KMS-11 (cell line): ENCODE data around the gene COL25A1.

Experiments
- H2AFZ ChIP-seq: fragments of 200-600 bp; sonication (generic); 2 replicates; pipeline ENCODE4 v1.6.1; 2016; ENCODE audit warnings: antibody characterized with exemption, mixed run types, low read depth
- H3K27ac ChIP-seq: fragments of 200-600 bp; sonication (generic); 2 replicates; pipeline ENCODE4 v1.6.1; 2016; ENCODE audit warnings: mild to moderate bottlenecking, mixed run types
- H3K27me3 ChIP-seq: fragments of 200-600 bp; sonication (generic); 2 replicates; pipeline ENCODE4 v1.6.1; 2017; ENCODE audit warnings: mild to moderate bottlenecking, low read depth, mixed run types, moderate library complexity; ENCODE audit not compliant: insufficient read depth
- H3K36me3 ChIP-seq: fragments of 200-600 bp; sonication (generic); 2 replicates; pipeline ENCODE4 v1.6.1; 2017; ENCODE audit warnings: mild to moderate bottlenecking, mixed run types; ENCODE audit not compliant: insufficient read depth
- H3K4me1 ChIP-seq: fragments of 200-600 bp; sonication (generic); 2 replicates; pipeline ENCODE4 v1.6.1; 2016; ENCODE audit warnings: mild to moderate bottlenecking, low read depth, mixed run types; ENCODE audit not compliant: poor library complexity, severe bottlenecking
- H3K4me2 ChIP-seq: fragments of 200-600 bp; sonication (generic); 2 replicates; pipeline ENCODE4 v1.7.0; 2016; ENCODE audit warnings: mild to moderate bottlenecking, mixed run types
- H3K4me3 ChIP-seq: fragments of 200-600 bp; sonication (generic); IDR thresholded peaks from 2 replicates; pipeline ENCODE4 v1.6.1; 2017; ENCODE audit warnings: low read depth, low read length, mixed read lengths; ENCODE audit not compliant: insufficient read depth
- H3K79me2 ChIP-seq: fragments of 200-600 bp; sonication (generic); 2 replicates; pipeline ENCODE4 v1.6.1; 2016; ENCODE audit warnings: low read depth, mixed run types; ENCODE audit not compliant: insufficient read depth
- H3K9ac ChIP-seq: fragments of 200-600 bp; sonication (generic); 2 replicates; pipeline ENCODE4 v1.6.1; 2016; ENCODE audit warnings: mild to moderate bottlenecking, mixed run types
- H4K20me1 ChIP-seq: fragments of 200-600 bp; sonication (generic); 2 replicates; pipeline ENCODE4 v1.6.1; 2016; ENCODE audit warnings: mild to moderate bottlenecking, mixed run types; ENCODE audit not compliant: insufficient read depth
- CTCF ChIP-seq: fragments of 200-600 bp; sonication (generic); conservative IDR thresholded peaks from 2 replicates; pipeline ENCODE4 v1.6.1; 2017; ENCODE audit warnings: low read depth, mild to moderate bottlenecking, antibody characterized with exemption, low read length, moderate library complexity, mixed read lengths

Gene COL25A1

GRCh38 chr4:109119852-109120251, 182.6 kb downstream of the COL25A1 start:
- no peak for TF ChIP-seq CTCF

GRCh38 chr4:109118635-109119034, 183.8 kb downstream of the COL25A1 start:
- Histone ChIP-seq H2AFZ (no peak overlapping the region), H3K27ac (no peak overlapping the region), H3K4me1 (no peaks in the 10 kb centered on the region), H3K27me3 (no peaks in the 10 kb centered on the region), H3K4me2 (no peak overlapping the region), H3K9ac (no peak overlapping the region), H3K4me3 (no peak overlapping the region), H3K36me3 (no peaks in the 10 kb centered on the region), H3K79me2 (no peaks in the 10 kb centered on the region), H4K20me1 (no peaks in the 10 kb centered on the region; the same call in 1 of the 2 replicates)
- TF ChIP-seq CTCF: no peak

More at GRCh38 chr4:109119852-109120251, 182.6 kb downstream of the COL25A1 start:
- H3K36me3 ChIP-seq: no peaks in the 10 kb centered on the region
- H3K4me2 ChIP-seq: no peak overlapping the region
- no peaks in the 10 kb centered on the region for H3K27me3 ChIP-seq
- no peaks in the 10 kb centered on the region for H3K4me1 ChIP-seq
- H3K27ac ChIP-seq: no peak overlapping the region
- H3K4me3 ChIP-seq: no peak overlapping the region
- H3K79me2 ChIP-seq: no peaks in the 10 kb centered on the region
- no peaks in the 10 kb centered on the region; the same call in 1 of the 2 replicates for H4K20me1 ChIP-seq
- no peak overlapping the region for H3K9ac ChIP-seq
- no peak overlapping the region for H2AFZ ChIP-seq

- H3K27ac ChIP-seq: no peak overlapping the region
- no peaks in the 10 kb centered on the region for H3K4me1 ChIP-seq
- H3K27me3 ChIP-seq: no peaks in the 10 kb centered on the region
- no peak overlapping the region for H3K4me3 ChIP-seq
- H3K4me2 ChIP-seq: no peak overlapping the region
- no peak overlapping the region for H2AFZ ChIP-seq
- H4K20me1 ChIP-seq: no peaks in the 10 kb centered on the region; the same call in 1 of the 2 replicates
- TF ChIP-seq CTCF: no peak
- H3K36me3 ChIP-seq: no peaks in the 10 kb centered on the region
- H3K79me2 ChIP-seq: no peaks in the 10 kb centered on the region
- no peak overlapping the region for H3K9ac ChIP-seq
Measured at GRCh38 chr4:109114501-109114900, 188.0 kb downstream of the COL25A1 start.

- no peak overlapping the region for H3K4me3 ChIP-seq
Measured at GRCh38 chr4:109113521-109113920, 188.9 kb downstream of the COL25A1 start.

More at GRCh38 chr4:109113521-109113920, 188.9 kb downstream of the COL25A1 start:
- Histone ChIP-seq H3K36me3 (no peaks in the 10 kb centered on the region), H3K9ac (no peak overlapping the region), H2AFZ (no peak overlapping the region), H3K79me2 (no peaks in the 10 kb centered on the region), H3K27ac (no peak overlapping the region), H3K27me3 (no peaks in the 10 kb centered on the region), H3K4me1 (no peaks in the 10 kb centered on the region), H3K4me2 (no peak overlapping the region), H4K20me1 (no peaks in the 10 kb centered on the region; the same call in 1 of the 2 replicates)
- no peak for TF ChIP-seq CTCF
